Bronchial epithelial cell (primary cell): ENCODE measurements around the gene RYR2. TPM values are rescaled to one million over a fixed set of nuclear protein-coding genes. Genes with fewer than 3 reads are reported as not detected.

Experiments used
- DNase-seq: peaks from one replicate; pipeline ENCODE4 v3.0.0-alpha.2; 2010; ENCODE audit warnings: low read depth
- FAIRE-seq: peaks from 2 replicates; lab custom pipeline; 2011; peaks lifted over from hg19 to GRCh38; lab: Jason Lieb, UNC
- H3K27me3 ChIP-seq: 2 replicates; pipeline ENCODE4 v1.5.1; 2011; ENCODE audit warnings: low read length; ENCODE audit not compliant: control insufficient read depth, insufficient read depth
- H3K36me3 ChIP-seq: 2 replicates; pipeline ENCODE4 v1.5.1; 2011; ENCODE audit warnings: low read length; ENCODE audit not compliant: control insufficient read depth, insufficient read depth
- H3K4me3 ChIP-seq: 2 replicates; pipeline ENCODE4 v1.5.1; 2011; ENCODE audit warnings: mild to moderate bottlenecking, low read depth, low read length, control low read depth
- CTCF ChIP-seq: IDR thresholded peaks from 2 replicates; pipeline ENCODE4 v1.5.1; 2011; ENCODE audit warnings: mild to moderate bottlenecking, moderate library complexity, low read length, control low read depth, inconsistent platforms; ENCODE audit not compliant: insufficient read depth, severe bottlenecking
- total RNA-seq: library from RNA; depleted of rRNA; stranded (reverse); fragments of >200 nt; gene quantifications from 2 replicates; pipeline ENCODE4 v1.2.1, GENCODE V29; 2014

RYR2 gene
- total RNA-seq, 1 donor from 2014 or later, result not detected

- Histone ChIP-seq H3K27me3 (no peaks in the 10 kb centered on the region), H3K36me3 (no peaks in the 10 kb centered on the region), H3K4me3 (no peak overlapping the region)
- no peak for TF ChIP-seq CTCF
- DNase-seq (no peak), FAIRE-seq (no peak)
These were observed 835.6 kb downstream of the RYR2 start for GRCh38 chr1:237877631-237878030.

DNA sequence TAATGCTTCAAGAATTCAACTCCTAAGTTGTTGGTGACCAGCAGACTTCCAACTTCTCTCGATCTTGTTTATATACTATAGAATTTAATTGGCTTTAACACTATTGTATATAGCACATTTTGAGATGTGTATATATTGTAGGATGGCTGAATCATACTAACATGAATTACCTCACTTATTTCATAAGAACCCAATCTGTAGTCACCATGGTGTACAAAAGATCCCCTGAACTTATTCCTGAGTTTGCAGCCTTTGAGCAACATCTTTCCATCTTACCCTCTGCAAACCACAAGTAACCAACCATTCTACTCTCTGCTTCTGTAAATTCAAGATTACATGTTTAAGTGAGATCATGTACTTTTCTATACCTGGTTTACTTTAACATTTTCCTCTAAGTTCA, 836.4 kb downstream of the RYR2 start:
- H3K27me3 ChIP-seq, result no peaks in the 10 kb centered on the region
- TF ChIP-seq CTCF, result no peak
- no peaks in the 10 kb centered on the region for H3K36me3 ChIP-seq
- FAIRE-seq, result no peak
- no peak overlapping the region for H3K4me3 ChIP-seq
- peak; percentile 61 for DNase-seq

DNA sequence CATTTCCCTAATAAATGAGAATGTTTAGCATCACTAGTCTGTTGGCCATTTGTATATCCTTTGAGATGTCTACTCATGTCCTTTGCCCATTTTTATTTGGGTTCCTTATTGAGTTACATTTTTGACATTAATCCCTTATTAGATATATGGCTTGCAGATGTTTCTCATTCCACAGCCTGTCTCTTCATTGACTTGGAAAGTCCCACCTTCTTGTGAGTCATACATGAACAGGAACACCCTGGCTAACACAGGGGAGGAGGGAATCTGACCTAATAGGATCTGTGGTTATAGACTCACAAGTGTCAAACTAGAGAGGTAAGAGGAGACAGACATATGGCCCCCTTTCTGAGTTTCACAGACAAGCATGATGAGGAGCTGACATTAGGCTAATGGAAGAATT, 837.2 kb downstream of the RYR2 start:
- no peaks in the 10 kb centered on the region for H3K27me3 ChIP-seq
- FAIRE-seq (no peak), DNase-seq (peak; percentile 95)
- H3K36me3 ChIP-seq, result no peaks in the 10 kb centered on the region
- TF ChIP-seq CTCF, result no peak
- no peak overlapping the region for H3K4me3 ChIP-seq

Other genes with a start within 250 kb of the RYR2 start
- gene MTR, start 246.9 kb upstream of the RYR2 start, total RNA-seq, result 13.1 and 13.4 TPM in 2 replicates
- gene MT1HL1, start 37.7 kb upstream of the RYR2 start, total RNA-seq, result not detected in 2 replicates